Right ventricle myocardium superior (tissue), 1 donor: ENCODE data around the gene UBASH3A. TPM values are rescaled to one million over a fixed set of nuclear protein-coding genes. Genes with fewer than 3 reads are reported as not detected.

Experiments
- ATAC-seq: fragments of 200-7000 bp; cut with Tn5 transposase; one replicate; pipeline ENCODE4 v1.9.1; 2020; ENCODE audit warnings: mild to moderate bottlenecking; ENCODE audit not compliant: poor library complexity
- DNase-seq: peaks from one replicate; pipeline ENCODE4 v3.0.0-alpha.2; 2020
- intact Hi-C: fragments of 100-400 bp; cut with DNase I; formaldehyde crosslinking; loops from one replicate; pipeline ENCODE4 v1.11.2; 2022
- total RNA-seq: library from RNA; stranded (reverse); fragmentation: NEBNext Ultra II Directional; extraction: Animal tissue kit (Norgen Biotek cat#: 25700); gene quantifications from one replicate; pipeline ENCODE4 v1.2.1, GENCODE V29; 2021
- donor health status: DM: no; HTN: yes; CAD: no; lungs with severe emphysema.

The UBASH3A gene
- total RNA-seq, 1 donor from 2014 or later: not detected

GRCh38 chr21:42438316-42439205 lies 34.9 kb downstream of the UBASH3A start:
- DNase-seq (no peak), ATAC-seq (no peak)
- intact Hi-C loops: no loop called here

DNA sequence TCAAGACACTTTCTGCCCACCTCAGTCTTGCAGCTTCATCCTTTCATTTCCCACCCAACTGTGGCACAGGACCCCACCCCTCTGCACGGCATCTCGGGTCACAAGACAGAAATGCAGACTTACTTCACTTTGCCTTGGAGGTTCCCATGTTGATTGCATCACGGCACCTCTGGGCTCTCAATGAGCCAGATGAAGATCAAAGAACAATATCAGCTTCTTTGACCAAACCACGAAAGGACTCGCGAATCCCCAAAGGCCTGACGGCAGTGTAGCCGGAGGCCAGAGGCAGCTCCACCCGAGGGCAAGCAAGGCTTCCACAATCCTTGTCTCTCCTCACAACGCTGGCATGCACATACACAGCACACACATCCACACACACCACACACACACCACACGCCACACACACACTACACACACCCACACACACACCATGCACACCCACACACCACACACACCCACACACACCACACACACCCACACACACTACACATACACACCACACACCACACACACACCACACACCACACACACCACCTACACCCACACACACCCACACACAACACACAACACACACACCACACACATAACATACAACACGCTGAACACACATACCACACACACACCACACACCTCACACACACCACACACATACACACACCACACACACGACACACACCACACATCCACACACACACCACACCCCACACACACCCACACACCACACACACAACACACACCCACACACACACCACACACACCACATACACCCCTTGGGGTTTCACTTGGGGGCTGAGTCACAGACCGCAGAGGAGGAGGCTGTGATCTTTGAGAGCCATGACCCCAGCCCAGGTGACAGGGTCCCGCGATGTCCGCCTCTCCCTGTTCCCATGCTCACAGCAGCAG lies 35.8 kb downstream of the UBASH3A start:
- intact Hi-C loops: no loop called here
- DNase-seq: no peak
- ATAC-seq: no peak

GRCh38 chr21:42440187-42440792 lies 36.6 kb downstream of the UBASH3A start:
- intact Hi-C loops: no loop called here
- ATAC-seq (no peak), DNase-seq (no peak)

DNA sequence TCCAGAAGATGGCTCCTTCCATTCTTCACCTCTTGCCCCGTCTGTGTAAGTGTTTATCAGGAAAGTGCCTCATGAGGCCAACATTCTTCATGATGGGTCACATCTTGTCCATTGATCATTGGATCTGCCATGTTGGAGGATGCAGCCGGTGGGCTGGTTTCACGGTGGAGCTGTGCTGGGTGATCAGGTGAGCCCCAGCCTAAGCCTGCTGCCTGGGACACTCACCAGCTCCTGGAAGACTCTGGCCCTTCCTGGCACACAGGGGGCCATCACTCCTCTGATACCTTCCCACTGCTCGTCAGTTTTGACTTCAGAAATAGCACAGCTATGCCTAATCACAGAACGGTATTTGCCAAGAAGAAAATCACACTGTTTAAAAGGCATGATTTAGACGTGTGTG lies 38.3 kb downstream of the UBASH3A start:
- intact Hi-C loops: no loop called here
- DNase-seq (no peak), ATAC-seq (no peak)

DNA sequence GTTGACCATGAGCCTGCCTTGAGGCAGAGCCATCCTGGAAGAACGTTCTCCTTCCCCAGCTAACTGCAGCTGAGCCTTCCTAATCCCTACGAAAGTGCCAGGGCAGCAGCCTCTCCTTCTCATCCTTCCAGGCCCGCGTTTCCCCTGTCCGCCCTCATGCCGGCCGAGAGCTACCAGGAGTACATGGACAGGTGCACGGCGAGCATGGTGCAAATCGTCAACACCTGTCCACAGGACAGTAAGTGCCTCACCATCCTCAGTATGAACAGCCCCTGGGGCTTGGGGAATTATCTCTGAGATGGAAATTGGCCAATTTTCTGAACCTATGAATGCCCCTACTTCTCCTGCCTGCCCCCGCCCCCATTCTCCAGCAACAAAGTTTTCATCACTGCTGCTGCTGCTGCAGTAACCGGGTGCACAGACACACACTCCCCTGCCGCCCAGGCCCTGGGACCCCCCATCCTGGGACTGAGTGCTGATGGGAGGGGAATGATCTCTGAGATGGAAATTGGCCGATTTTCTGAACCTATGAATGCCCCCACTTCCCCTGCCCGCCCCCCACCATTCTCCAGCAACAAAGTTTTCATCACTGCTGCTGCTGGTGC lies 39.6 kb downstream of the UBASH3A start:
- DNase-seq: no peak
- ATAC-seq: no peak
- intact Hi-C loops: no loop called here

DNA sequence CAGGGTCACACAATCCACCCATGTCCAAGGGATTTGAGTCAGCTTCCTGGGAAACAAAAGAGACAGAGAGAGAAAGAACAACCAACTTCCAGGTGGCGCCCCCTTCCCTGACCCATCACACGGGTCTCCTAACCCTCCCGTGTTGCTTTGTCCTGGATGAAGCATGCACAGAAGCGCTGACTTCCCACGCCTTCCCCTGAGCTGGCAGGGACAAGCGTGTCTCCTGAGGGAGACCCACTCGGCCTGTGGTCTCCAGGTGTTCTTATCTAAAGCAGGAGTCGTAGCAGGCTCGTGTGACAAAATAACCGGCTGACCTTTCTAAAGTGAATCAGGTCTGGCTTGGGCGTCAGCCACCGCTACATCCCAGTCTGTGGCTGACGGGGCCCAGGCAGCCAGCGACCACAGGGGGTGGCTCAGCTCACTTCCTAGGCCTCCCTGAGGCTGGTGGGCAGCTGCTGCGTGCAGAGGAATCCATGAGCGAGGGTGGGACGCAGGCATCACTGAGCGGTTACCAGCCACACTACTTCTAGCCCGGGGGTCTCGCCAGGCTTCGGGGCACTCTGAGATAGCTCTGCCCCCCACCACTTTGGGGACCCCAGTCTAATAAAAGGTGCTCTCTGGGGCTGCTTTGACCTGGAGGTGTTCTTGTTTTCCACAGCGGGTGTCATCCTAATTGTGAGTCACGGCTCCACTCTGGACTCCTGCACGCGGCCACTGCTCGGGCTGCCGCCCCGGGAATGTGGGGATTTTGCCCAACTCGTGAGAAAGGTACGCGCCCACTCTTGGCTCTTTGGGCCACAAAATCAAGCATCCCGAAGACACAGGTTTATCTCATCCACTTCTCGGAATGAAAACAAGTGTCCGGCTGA lies 40.4 kb downstream of the UBASH3A start:
- intact Hi-C loops: no loop called here
- ATAC-seq: no peak
- no peak for DNase-seq

DNA sequence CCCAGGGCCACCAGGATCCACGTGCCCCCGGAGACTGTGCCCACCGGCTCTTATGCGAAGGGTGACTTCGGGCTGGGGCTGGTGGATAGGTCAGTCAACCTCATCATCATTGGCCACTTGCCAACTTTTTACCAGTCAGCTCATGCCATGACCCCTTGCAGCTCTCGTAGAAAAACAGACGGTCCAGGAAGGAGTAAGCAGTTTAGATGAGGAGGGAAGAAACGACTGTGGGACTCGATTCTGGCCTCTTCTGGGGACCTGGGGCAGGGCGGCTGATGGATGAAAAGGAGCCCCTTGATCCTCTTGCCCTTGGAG lies 41.0 kb downstream of the UBASH3A start:
- ATAC-seq (no peak), DNase-seq (no peak)
- intact Hi-C loops: loop anchor here (5.0 kb wide), 1 partner anchor 282 kb away; no protein-coding TSS in a partner anchor

DNA sequence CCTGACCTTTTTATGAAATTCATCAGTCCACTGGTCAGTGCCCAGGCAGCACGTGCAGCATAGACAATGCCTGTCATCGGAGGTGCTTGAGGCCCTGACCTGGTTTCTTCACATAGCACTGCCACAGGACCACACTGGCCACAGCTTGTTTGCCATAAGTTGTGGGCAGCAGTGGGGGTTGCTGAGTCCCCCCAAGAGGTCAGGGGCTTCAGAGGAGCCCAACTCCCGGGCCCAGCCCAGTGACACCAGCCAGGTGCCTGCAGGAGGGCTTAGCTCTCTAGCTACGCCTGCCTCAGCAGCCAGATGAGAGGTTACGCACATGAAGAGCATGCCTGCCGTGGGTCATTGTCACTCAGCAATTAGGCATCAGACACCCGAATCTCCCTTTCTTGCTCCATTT lies 41.6 kb downstream of the UBASH3A start:
- ATAC-seq (no peak), DNase-seq (no peak)
- intact Hi-C loops: loop anchor here (5.0 kb wide), 1 partner anchor 283 kb away; no protein-coding TSS in a partner anchor

- intact Hi-C loops: loop anchor here (5.0 kb wide), 1 partner anchor 284 kb away; no protein-coding TSS in a partner anchor
- no peak for DNase-seq
- no peak for ATAC-seq
Observed at GRCh38 chr21:42446531-42446930, 42.8 kb downstream of the UBASH3A start.

GRCh38 chr21:42447182-42447581 lies 43.5 kb downstream of the UBASH3A start:
- intact Hi-C loops: loop anchor here (5.0 kb wide), 1 partner anchor 285 kb away; no protein-coding TSS in a partner anchor
- DNase-seq: no peak
- no peak for ATAC-seq

DNA sequence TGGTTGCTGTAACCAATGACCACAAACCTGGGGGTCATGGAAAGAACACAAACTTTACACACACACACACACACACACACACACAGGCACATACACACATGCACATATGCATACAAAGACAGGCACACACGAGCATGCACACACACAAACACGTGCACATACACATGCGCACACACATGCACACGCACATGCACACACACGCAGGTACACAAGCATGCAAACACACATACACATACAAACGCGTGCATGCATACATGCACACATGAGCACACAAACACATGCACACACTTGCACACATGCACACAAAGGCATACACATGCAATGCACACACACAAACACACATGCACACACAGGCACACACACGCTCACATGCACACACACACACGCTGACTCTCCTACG lies 44.0 kb downstream of the UBASH3A start:
- intact Hi-C loops: loop anchor here (5.0 kb wide), 1 partner anchor 285 kb away; no protein-coding TSS in a partner anchor
- no peak for DNase-seq
- no peak for ATAC-seq

- intact Hi-C loops: loop anchor here (5.0 kb wide), 1 partner anchor 286 kb away; no protein-coding TSS in a partner anchor
- no peak for DNase-seq
- ATAC-seq: no peak
Observed at GRCh38 chr21:42448686-42449085, 45.0 kb downstream of the UBASH3A start.

- intact Hi-C loops: loop anchor here (5.0 kb wide), 1 partner anchor 310 kb away; no protein-coding TSS in a partner anchor
- no peak for ATAC-seq
Observed at GRCh38 chr21:42451941-42452340, 48.2 kb downstream of the UBASH3A start.

DNA sequence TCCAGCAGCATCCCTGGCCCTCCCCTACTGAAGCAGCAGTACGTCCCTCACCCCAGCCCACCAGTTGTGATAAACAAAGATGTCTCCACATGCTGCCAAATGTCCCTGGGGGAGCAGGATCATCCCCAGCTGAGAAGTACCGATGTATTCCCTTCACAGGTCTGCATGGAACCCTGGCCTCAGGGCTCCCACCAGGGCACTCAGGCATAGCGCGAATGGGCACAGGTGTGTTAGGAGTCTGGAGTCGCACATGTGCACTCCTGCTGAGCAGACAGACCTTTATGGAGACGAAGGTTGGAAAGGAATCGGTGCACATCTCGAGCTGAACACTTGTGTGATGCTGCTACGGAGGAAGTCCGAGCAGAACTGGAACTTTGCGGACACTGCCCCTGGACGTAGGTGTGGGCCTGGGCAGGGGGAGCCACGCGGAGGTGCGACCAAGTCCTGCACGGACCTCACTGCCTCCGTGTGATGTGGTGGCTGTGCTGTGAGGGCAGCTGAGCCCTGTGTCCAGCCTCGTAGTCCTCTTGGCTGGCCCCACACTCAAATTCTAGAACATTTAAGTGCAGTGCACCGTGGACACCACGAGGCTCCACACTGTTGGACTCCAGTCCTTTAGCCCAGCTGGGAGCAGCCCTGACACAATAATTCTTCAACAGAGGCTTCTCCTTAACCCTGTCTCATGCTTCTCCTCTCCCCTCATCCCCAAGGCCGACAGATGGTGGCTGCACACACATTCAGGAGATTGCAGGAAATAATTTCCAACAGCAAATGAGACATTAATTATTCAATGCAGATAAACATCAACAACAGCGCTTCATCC lies 48.9 kb downstream of the UBASH3A start:
- intact Hi-C loops: loop anchor here (5.0 kb wide), 1 partner anchor 310 kb away; no protein-coding TSS in a partner anchor
- DNase-seq (no peak), ATAC-seq (no peak)

More at GRCh38 chr21:42451941-42452340, 48.2 kb downstream of the UBASH3A start:
- DNase-seq: no peak

DNA sequence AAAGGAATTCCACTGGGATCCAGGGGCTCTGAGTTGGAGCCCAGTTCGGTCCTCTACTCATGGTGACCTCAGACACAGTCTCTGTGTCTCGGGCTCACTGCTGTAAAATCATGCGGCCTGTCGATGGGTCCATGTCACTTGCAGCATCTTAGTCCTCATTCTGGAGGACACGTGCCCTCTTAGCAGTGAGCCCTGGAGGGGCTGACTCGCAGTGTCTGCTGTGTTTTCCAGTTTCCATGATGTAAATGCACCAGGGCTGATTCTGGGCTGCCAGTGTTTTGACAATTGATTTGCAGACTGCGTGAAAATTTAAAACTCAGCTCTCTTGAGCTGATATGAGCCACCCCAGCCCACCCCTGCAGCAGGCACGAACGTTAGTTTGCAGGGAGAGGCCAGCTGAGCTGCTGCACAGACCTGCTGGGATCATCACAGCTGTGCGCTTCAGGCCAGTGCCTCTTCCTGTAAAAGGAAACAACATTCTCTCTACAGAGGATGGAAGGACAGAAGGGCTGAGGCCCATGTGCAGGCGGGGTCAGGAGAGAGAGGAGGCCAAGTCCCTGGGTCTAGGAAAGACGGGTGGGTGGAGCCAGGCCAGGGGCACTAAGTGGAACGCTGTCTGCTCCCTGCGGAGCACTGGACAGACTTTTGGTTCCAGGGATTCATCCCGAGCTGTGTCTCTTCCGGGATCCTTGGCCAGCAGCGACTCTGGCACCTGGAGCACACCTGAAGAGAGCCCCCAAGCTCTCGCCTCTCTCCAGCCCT lies 49.7 kb downstream of the UBASH3A start:
- DNase-seq: no peak
- intact Hi-C loops: loop anchor here (5.0 kb wide), 1 partner anchor 311 kb away; no protein-coding TSS in a partner anchor
- ATAC-seq: no peak

DNA sequence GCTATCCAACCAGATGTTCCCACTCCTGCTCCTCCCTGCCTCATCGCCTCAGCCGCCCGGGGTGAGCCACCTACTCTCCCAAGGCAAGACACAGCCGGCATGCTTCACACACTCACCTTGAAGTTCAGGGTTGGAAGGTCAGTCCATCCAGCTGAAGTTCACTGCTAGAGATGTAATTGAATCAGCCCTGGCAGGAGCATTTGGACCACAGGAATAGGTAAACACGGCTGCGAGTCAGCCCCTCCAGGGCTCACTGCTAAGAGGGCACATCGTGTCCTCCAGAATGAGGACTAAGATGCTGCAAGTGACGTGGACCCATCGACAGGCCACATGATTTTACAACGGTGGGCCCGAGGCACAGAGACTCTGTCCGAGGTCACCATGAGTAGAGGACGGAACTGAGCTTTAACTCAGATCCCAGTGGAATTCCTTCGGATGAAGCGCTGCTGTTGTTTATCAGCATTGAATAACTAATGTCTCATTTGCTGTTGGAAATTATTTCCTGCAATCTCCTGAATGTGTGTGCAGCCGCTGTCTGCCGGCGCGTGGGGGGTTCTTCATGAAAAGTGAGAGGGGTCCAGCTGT lies 50.4 kb downstream of the UBASH3A start:
- intact Hi-C loops: loop anchor here (5.0 kb wide), 1 partner anchor 312 kb away; no protein-coding TSS in a partner anchor
- ATAC-seq (no peak), DNase-seq (no peak)
